Osteoblast (primary cell): ENCODE measurements around the gene RER1. TPM values are rescaled to one million over a fixed set of nuclear protein-coding genes. Genes with fewer than 3 reads are reported as not detected.

Source experiments
- DNase-seq: peaks from one replicate; pipeline ENCODE4 v3.0.0; 2011; ENCODE audit warnings: low spot score, mixed read lengths; ENCODE audit not compliant: insufficient read length; ENCODE audit errors: missing footprints
- H2AFZ ChIP-seq: 2 replicates; pipeline ENCODE4 v1.6.0; 2011; ENCODE audit warnings: mild to moderate bottlenecking, low read length
- H3K27ac ChIP-seq: 2 replicates; pipeline ENCODE4 v1.5.1; 2011; ENCODE audit warnings: mild to moderate bottlenecking, low read depth, low read length, moderate library complexity
- H3K27me3 ChIP-seq: 2 replicates; pipeline ENCODE4 v1.6.0; 2012; ENCODE audit warnings: mild to moderate bottlenecking, control low read depth, inconsistent platforms, low read length, moderate library complexity; ENCODE audit not compliant: insufficient read depth
- H3K36me3 ChIP-seq: 2 replicates; pipeline ENCODE4 v1.5.1; 2011; ENCODE audit warnings: mild to moderate bottlenecking, low read length, control low read depth, moderate library complexity; ENCODE audit not compliant: insufficient read depth
- H3K4me1 ChIP-seq: 2 replicates; pipeline ENCODE4 v1.5.1; 2011; ENCODE audit warnings: mild to moderate bottlenecking, low read length, control low read depth, moderate library complexity; ENCODE audit not compliant: insufficient read depth
- H3K4me2 ChIP-seq: 2 replicates; pipeline ENCODE4 v1.6.0; 2011; ENCODE audit warnings: mild to moderate bottlenecking, low read length; ENCODE audit not compliant: insufficient read depth
- H3K4me3 ChIP-seq: fragments of 200-600 bp; sonication (generic); 3 replicates; pipeline ENCODE4 v1.5.1; 2012; ENCODE audit warnings: mild to moderate bottlenecking, low read length, inconsistent platforms; ENCODE audit not compliant: insufficient read depth
- H3K79me2 ChIP-seq: 2 replicates; pipeline ENCODE4 v1.6.0; 2012; ENCODE audit warnings: mild to moderate bottlenecking, low read length, control low read depth, inconsistent platforms; ENCODE audit not compliant: insufficient read depth
- H3K9me3 ChIP-seq: 2 replicates; pipeline ENCODE4 v1.5.1; 2011; ENCODE audit warnings: low read depth, low read length, control low read depth
- H4K20me1 ChIP-seq: 2 replicates; pipeline ENCODE4 v1.6.0; 2012; ENCODE audit warnings: mild to moderate bottlenecking, low read length, control low read depth; ENCODE audit not compliant: insufficient read depth
- total RNA-seq: library from RNA; depleted of rRNA; stranded (reverse); fragments of >200 nt; gene quantifications from 2 replicates; pipeline ENCODE4 v1.2.3, GENCODE V29; 2012
- TF ChIP-seq, protein P1 (sequence below): IDR thresholded peaks from 2 replicates; pipeline ENCODE4 v1.5.1; 2011; ENCODE audit warnings: mild to moderate bottlenecking, low read depth, low read length, moderate library complexity; ENCODE audit errors: extremely low read depth

RER1 gene
- total RNA-seq, 1 donor: 95.2 TPM

DNA sequence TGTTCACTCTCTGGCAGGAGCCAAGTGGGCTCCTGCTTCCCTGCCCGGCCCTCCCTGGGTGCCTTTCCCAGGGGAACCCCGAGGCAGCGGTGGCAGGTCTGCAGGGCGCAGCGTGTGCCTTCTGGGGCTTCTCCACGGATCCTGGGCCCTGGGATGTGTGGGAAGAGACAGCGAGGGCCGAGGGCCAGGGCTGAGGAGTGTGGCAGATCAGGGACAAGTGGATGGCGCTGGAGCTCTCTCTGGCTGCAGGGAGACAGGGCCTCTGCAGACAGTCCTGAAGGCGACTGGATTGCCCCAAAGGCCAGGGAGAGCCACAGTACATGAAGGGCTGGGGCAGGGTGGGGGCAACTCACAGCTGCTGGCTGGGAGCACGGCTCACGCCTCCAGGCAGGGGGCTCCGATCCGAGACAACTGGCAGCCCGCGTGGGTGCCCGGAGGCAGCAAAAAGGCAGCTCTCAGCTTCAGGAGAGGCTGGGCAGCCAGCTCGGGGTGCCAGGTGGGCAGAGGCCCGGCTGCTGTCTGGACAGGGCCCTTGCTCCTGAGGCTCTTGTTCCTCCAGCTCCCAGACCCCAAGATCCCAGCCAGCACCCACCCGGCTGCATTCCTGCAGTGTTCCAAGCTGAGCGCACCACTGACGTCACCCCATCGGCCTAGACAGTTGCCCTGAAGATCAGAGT lies 16.3 kb upstream of the RER1 start:
- Histone ChIP-seq H4K20me1 (no peaks in the 10 kb centered on the region), H3K27me3 (no peaks in the 10 kb centered on the region), H3K4me3 (no peak overlapping the region), H2AFZ (no peak overlapping the region), H3K9me3 (no peaks in the 10 kb centered on the region), H3K4me1 (no peaks in the 10 kb centered on the region), H3K79me2 (no peaks in the 10 kb centered on the region), H3K4me2 (no peak overlapping the region), H3K36me3 (no peaks in the 10 kb centered on the region), H3K27ac (no peak overlapping the region)
- TF ChIP-seq, protein P1, sequence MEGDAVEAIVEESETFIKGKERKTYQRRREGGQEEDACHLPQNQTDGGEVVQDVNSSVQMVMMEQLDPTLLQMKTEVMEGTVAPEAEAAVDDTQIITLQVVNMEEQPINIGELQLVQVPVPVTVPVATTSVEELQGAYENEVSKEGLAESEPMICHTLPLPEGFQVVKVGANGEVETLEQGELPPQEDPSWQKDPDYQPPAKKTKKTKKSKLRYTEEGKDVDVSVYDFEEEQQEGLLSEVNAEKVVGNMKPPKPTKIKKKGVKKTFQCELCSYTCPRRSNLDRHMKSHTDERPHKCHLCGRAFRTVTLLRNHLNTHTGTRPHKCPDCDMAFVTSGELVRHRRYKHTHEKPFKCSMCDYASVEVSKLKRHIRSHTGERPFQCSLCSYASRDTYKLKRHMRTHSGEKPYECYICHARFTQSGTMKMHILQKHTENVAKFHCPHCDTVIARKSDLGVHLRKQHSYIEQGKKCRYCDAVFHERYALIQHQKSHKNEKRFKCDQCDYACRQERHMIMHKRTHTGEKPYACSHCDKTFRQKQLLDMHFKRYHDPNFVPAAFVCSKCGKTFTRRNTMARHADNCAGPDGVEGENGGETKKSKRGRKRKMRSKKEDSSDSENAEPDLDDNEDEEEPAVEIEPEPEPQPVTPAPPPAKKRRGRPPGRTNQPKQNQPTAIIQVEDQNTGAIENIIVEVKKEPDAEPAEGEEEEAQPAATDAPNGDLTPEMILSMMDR: no peak
- DNase-seq: peak; percentile 78

DNA sequence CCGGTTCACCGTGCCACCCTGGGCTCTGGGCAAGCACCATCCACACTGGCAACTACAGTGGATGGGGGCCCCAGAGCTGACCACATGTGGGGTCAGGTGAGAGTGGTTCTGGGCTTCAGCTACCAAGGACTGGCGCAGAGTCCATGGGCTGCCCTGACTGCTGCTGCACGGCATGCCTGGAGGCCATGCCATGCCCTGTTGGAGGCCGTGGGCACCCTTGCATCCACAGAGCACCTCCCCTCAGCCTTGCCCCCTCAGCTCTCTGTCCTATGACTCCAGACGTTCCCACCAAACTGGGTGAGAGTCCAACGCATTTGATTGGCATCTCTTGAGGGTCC lies 15.7 kb upstream of the RER1 start:
- no peak overlapping the region for H3K27ac ChIP-seq
- H3K4me3 ChIP-seq: no peak overlapping the region
- H3K79me2 ChIP-seq: no peaks in the 10 kb centered on the region
- H3K4me2 ChIP-seq: no peak overlapping the region
- H4K20me1 ChIP-seq: no peaks in the 10 kb centered on the region
- no peak overlapping the region for H2AFZ ChIP-seq
- DNase-seq: peak; percentile 58
- H3K4me1 ChIP-seq: no peaks in the 10 kb centered on the region
- H3K9me3 ChIP-seq: no peaks in the 10 kb centered on the region
- H3K36me3 ChIP-seq: no peaks in the 10 kb centered on the region
- TF ChIP-seq, protein P1: no peak
- no peaks in the 10 kb centered on the region for H3K27me3 ChIP-seq

DNA sequence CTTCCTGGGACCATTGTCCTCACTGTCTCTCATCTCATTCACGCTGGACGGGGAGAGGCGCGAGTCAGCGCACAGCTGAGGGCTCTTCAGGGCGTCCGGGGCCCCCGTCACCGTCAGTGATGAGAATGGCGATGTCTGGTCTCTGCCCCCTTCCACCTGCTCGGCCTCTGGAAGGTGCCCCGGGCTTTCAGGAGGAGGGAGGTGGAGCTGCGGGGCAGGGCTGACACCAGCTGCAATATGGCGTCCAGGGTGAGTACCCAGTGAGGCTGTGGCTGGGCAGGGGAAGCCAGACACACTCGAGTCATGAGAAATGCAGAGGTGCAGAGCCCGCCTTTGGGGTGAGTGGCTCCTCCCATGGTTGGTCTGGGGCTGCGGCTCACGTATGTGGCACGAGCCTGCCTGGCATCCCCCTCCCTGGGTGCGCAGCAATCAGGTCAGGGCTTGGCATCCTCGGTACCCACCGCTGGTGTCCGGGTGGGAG lies 15.3 kb upstream of the RER1 start:
- no peaks in the 10 kb centered on the region for H3K27me3 ChIP-seq
- no peak overlapping the region for H2AFZ ChIP-seq
- no peaks in the 10 kb centered on the region for H3K9me3 ChIP-seq
- H3K36me3 ChIP-seq: no peaks in the 10 kb centered on the region
- peak; percentile 72 for DNase-seq
- H3K79me2 ChIP-seq: no peaks in the 10 kb centered on the region
- no peak overlapping the region for H3K4me3 ChIP-seq
- peaks cover 2% of the 10 kb centered on the region for H3K4me1 ChIP-seq
- no peaks in the 10 kb centered on the region for H4K20me1 ChIP-seq
- H3K4me2 ChIP-seq: no peak overlapping the region
- H3K27ac ChIP-seq: no peak overlapping the region
- TF ChIP-seq, protein P1: no peak

DNA sequence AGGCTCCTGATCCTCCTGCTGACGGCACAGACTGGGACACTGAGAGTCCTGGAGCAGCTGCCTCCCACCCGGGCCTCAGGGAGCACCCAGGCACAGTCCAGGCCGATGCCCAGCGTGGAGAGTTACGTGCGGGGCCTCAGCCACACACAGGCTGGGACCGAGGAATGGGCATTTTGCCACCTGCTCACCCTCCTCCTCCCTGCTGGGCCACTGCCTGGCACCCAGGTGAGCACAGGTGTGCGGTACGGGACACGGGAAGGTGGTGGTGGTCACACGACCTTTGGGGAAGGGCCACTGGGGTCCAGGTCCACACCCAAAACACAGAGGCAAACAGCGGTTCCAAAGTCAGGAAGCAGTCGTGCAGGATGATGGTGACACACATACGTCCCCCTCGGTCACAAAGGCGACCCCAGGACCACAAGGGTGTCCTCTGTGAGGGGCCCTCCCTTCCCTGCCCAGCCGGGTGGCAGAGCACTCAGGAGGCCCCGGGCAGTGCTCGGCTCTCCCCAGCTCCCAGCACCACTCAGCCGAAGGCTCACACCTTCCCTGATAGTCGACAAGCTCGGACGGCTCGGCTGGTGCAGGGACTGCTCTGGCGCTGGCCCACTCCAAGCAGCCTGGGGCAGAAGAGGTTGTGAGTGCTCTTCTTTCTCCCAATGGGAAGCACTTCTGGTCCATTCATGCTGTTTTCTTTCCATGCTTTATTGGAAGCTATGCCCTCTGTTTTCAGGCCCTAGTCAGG lies 14.5 kb upstream of the RER1 start:
- Histone ChIP-seq H3K27ac (no peak overlapping the region), H3K9me3 (no peaks in the 10 kb centered on the region), H3K27me3 (no peaks in the 10 kb centered on the region), H3K79me2 (no peaks in the 10 kb centered on the region), H3K36me3 (no peaks in the 10 kb centered on the region), H3K4me3 (no peak overlapping the region), H3K4me2 (no peak overlapping the region), H4K20me1 (no peaks in the 10 kb centered on the region), H2AFZ (no peak overlapping the region), H3K4me1 (peaks cover 5% of the 10 kb centered on the region)
- TF ChIP-seq, protein P1: no peak
- DNase-seq: peak; percentile 69
